Glutamatergic neuron (in vitro differentiated cells): ENCODE measurements around the gene CDH4. TPM values are rescaled to one million over a fixed set of nuclear protein-coding genes. Genes with fewer than 3 reads are reported as not detected.

ENCODE experiments used
- DNase-seq: peaks from one replicate; pipeline ENCODE4 v3.0.0; 2022
- H3K27ac Mint-ChIP-seq: one replicate; pipeline ENCODE4 v1.8.0; 2020; ENCODE audit warnings: mild to moderate bottlenecking, mixed read lengths, inconsistent platforms; ENCODE audit not compliant: unreplicated experiment
- H3K27me3 Mint-ChIP-seq: one replicate; pipeline ENCODE4 v1.8.0; 2020; ENCODE audit warnings: mild to moderate bottlenecking, moderate library complexity, mixed read lengths, inconsistent platforms; ENCODE audit not compliant: unreplicated experiment
- H3K36me3 Mint-ChIP-seq: one replicate; pipeline ENCODE4 v1.8.0; 2020; ENCODE audit warnings: mild to moderate bottlenecking, mixed read lengths, inconsistent platforms; ENCODE audit not compliant: unreplicated experiment
- H3K4me1 Mint-ChIP-seq: one replicate; pipeline ENCODE4 v1.8.0; 2020; ENCODE audit warnings: mild to moderate bottlenecking, low read depth, mixed read lengths, inconsistent platforms; ENCODE audit not compliant: unreplicated experiment
- H3K4me3 Mint-ChIP-seq: one replicate; pipeline ENCODE4 v1.8.0; 2020; ENCODE audit warnings: mild to moderate bottlenecking, mixed read lengths, inconsistent platforms; ENCODE audit not compliant: unreplicated experiment
- H3K9me3 Mint-ChIP-seq: one replicate; pipeline ENCODE4 v1.8.0; 2020; ENCODE audit warnings: mild to moderate bottlenecking, moderate library complexity, mixed read lengths, inconsistent platforms; ENCODE audit not compliant: unreplicated experiment
- total RNA-seq: library from RNA; stranded (reverse); fragmentation: NEBNext Ultra II Directional; extraction: Animal tissue kit (Norgen Biotek cat#: 25700); gene quantifications from one replicate; pipeline ENCODE4 v1.2.1, GENCODE V29; 2021; ENCODE audit not compliant: unreplicated experiment
- TF ChIP-seq, protein P1 (sequence below): fragments of 200-600 bp; sonication (generic); IDR thresholded peaks from one replicate; pipeline ENCODE4 v1.5.0; 2021; ENCODE audit not compliant: partially characterized antibody, unreplicated experiment

The CDH4 gene
- total RNA-seq, 1 donor from 2014 or later = 1.2 TPM

DNA sequence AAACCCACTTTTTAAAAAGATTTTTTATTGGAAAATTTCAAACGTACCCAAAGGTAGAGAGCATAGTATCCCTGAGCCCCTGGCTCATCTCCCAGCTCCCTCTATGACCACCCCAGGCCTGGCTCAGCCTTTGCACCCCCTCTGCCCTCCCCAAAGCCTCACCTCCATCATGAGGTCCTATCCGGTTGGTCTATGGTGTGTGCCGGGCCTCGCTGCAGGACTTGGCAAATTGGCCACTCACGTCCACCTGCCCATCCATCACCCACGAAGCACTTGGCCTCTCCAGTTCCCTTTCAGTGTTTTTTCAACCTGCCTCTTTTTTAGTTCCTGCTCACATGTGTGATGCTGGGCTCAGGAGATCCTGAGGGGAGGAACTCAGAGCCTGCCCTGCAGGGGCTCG is 147.4 kb downstream of the CDH4 start:
- no peak overlapping the region for H3K4me3 Mint-ChIP-seq
- no peaks in the 10 kb centered on the region for H3K4me1 Mint-ChIP-seq

DNA sequence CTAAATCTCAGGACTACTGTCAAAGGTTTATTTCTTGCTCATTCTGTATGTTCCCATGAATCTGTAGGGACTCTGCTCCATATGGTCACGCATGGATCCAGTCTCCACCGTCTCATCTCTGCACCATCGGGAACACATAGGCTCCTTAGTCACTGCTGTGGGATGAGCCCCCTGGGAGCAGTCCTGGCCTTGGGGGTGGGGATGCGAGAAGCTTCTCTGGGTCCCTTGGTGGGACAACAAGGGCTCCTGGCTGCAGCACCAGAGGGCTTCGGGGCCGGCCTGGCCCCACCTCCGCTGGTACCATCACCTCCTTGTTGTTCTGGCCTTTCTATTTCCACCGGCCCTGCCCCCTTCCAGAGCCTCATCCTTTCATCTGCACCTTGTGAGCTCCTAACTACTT is 148.4 kb downstream of the CDH4 start:
- H3K27me3 Mint-ChIP-seq = peaks cover 3% of the 10 kb centered on the region
- no peak overlapping the region for H3K27ac Mint-ChIP-seq
- H3K36me3 Mint-ChIP-seq = peaks cover 11% of the 10 kb centered on the region
- no peak overlapping the region for H3K4me3 Mint-ChIP-seq
- H3K9me3 Mint-ChIP-seq = peaks cover 3% of the 10 kb centered on the region
- DNase-seq = no peak
- no peaks in the 10 kb centered on the region for H3K4me1 Mint-ChIP-seq
- TF ChIP-seq, protein P1, sequence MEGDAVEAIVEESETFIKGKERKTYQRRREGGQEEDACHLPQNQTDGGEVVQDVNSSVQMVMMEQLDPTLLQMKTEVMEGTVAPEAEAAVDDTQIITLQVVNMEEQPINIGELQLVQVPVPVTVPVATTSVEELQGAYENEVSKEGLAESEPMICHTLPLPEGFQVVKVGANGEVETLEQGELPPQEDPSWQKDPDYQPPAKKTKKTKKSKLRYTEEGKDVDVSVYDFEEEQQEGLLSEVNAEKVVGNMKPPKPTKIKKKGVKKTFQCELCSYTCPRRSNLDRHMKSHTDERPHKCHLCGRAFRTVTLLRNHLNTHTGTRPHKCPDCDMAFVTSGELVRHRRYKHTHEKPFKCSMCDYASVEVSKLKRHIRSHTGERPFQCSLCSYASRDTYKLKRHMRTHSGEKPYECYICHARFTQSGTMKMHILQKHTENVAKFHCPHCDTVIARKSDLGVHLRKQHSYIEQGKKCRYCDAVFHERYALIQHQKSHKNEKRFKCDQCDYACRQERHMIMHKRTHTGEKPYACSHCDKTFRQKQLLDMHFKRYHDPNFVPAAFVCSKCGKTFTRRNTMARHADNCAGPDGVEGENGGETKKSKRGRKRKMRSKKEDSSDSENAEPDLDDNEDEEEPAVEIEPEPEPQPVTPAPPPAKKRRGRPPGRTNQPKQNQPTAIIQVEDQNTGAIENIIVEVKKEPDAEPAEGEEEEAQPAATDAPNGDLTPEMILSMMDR = no peak

More for the DNA sequence above, 147.4 kb downstream of the CDH4 start:
- Mint-ChIP-seq H3K27ac (no peak overlapping the region), H3K36me3 (peaks cover 11% of the 10 kb centered on the region), H3K27me3 (no peaks in the 10 kb centered on the region), H3K9me3 (peaks cover 1% of the 10 kb centered on the region)
- no peak for DNase-seq
- TF ChIP-seq, protein P1 = no peak

GRCh38 chr20:61404303-61404702 is 152.2 kb downstream of the CDH4 start:
- no peak overlapping the region for H3K4me3 Mint-ChIP-seq
- H3K36me3 Mint-ChIP-seq = peaks cover 28% of the 10 kb centered on the region
- H3K4me1 Mint-ChIP-seq = peaks cover 10% of the 10 kb centered on the region
- no peak overlapping the region for H3K27ac Mint-ChIP-seq
- H3K27me3 Mint-ChIP-seq = peaks cover 26% of the 10 kb centered on the region
- peaks cover 27% of the 10 kb centered on the region for H3K9me3 Mint-ChIP-seq
- DNase-seq = no peak
- TF ChIP-seq, protein P1 = no peak

DNA sequence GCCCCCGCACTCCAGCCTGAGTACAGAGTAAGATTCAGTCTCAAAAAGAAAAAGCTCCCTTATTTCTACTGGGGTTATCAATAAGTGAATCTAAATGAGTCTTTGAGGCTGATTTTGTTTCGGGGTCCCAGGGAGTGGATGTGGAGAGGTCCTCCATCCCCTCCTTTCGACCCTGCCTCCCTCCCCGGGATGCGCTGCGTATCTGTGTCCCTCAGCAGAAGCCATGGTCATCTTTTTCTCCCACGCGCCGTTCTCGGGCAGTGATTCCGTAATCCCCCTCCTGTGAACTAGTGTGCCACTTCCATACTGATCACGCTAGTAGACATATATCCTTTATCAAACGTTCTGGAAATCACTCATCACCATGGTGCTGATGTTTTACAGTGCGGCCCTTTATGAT is 152.9 kb downstream of the CDH4 start:
- Mint-ChIP-seq H3K9me3 (peaks cover 27% of the 10 kb centered on the region), H3K4me1 (peaks cover 10% of the 10 kb centered on the region), H3K4me3 (no peak overlapping the region), H3K27ac (no peak overlapping the region), H3K36me3 (peaks cover 28% of the 10 kb centered on the region), H3K27me3 (peaks cover 26% of the 10 kb centered on the region)
- TF ChIP-seq, protein P1 = no peak
- no peak for DNase-seq

DNA sequence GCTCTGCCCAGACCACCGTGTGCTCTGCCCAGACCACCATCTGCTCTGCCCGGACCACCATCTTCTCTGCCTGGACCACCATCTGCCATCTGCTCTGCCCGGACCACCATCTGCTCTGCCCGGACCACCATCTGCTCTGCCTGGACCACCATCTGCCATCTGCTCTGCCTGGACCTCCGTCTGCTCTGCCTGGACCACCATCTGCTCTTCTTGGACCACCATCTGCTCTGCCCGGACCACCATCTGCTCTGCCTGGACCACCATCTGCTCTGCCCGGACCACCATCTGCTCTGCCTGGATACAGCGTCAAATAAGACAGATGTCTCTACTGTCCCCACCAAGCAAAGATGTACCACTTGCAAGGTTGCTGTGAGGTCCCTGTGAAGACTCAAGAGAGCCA is 154.7 kb downstream of the CDH4 start:
- H3K4me3 Mint-ChIP-seq = peak overlapping the region; percentile 69
- peak; percentile 46 for DNase-seq
- peaks cover 17% of the 10 kb centered on the region for H3K36me3 Mint-ChIP-seq
- peaks cover 26% of the 10 kb centered on the region for H3K27me3 Mint-ChIP-seq
- peaks cover 25% of the 10 kb centered on the region for H3K9me3 Mint-ChIP-seq
- peak overlapping the region; percentile 97 for H3K27ac Mint-ChIP-seq
- H3K4me1 Mint-ChIP-seq = peaks cover 10% of the 10 kb centered on the region

DNA sequence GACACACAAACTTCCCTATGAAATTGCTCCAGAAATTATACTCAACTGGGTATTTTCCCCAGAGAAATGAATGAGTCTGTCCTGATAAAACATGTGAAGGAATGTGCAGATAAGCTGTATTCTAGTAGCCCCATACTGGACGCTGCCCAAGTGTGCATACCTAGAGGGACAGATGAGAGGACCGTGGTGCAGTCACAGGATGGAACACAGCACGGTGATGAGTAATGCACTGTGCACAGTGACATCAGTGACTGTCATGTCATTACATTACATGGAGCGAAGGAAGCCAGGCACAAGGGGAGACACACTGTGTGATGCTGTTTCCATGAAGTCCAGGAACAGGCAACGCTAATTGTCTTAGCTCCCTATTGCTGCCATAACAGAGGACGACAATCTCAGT is 155.5 kb downstream of the CDH4 start:
- H3K4me3 Mint-ChIP-seq = no peak overlapping the region
- H3K4me1 Mint-ChIP-seq = peaks cover 10% of the 10 kb centered on the region
- peaks cover 26% of the 10 kb centered on the region for H3K27me3 Mint-ChIP-seq
- no peak for DNase-seq
- H3K27ac Mint-ChIP-seq = peak overlapping the region; percentile 97
- H3K9me3 Mint-ChIP-seq = peaks cover 25% of the 10 kb centered on the region
- TF ChIP-seq, protein P1 = no peak
- peaks cover 17% of the 10 kb centered on the region for H3K36me3 Mint-ChIP-seq
